ENCODE data around the gene EFCAB10. TPM values are rescaled to one million over a fixed set of nuclear protein-coding genes. Genes with fewer than 3 reads are reported as not detected.

Gene EFCAB10
- total RNA-seq, 1 donor from 2014 or later, result not detected

DNA sequence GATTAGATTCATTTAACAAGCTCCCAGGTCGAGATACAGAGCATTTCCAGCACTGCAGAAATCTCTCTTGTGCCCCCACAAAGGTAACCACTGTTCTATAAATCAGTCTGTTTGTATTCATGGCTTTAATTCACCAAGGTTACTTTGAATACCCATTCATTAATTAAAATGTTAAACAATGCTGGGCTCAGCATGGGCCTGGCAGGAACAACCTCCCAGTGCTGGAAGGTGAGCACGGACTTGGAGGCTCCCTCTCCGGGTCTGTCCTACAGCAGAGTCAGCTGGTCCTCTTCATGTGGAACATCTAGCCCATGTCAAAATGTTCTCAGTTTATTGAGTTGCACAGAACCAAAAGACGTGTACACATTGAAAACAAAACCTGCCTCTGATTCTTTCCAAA is 15.6 kb upstream of the EFCAB10 start:
- no peak overlapping the region for H3K4me3 ChIP-seq (ENCODE audit: low read depth, low read length)
- DNase-seq (ENCODE audit: low read depth), result no peak
- TF ChIP-seq, protein P1, sequence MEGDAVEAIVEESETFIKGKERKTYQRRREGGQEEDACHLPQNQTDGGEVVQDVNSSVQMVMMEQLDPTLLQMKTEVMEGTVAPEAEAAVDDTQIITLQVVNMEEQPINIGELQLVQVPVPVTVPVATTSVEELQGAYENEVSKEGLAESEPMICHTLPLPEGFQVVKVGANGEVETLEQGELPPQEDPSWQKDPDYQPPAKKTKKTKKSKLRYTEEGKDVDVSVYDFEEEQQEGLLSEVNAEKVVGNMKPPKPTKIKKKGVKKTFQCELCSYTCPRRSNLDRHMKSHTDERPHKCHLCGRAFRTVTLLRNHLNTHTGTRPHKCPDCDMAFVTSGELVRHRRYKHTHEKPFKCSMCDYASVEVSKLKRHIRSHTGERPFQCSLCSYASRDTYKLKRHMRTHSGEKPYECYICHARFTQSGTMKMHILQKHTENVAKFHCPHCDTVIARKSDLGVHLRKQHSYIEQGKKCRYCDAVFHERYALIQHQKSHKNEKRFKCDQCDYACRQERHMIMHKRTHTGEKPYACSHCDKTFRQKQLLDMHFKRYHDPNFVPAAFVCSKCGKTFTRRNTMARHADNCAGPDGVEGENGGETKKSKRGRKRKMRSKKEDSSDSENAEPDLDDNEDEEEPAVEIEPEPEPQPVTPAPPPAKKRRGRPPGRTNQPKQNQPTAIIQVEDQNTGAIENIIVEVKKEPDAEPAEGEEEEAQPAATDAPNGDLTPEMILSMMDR (conservative IDR thresholded peaks at IDR 0.05; ENCODE audit: low read depth, low read length), result no peak

DNA sequence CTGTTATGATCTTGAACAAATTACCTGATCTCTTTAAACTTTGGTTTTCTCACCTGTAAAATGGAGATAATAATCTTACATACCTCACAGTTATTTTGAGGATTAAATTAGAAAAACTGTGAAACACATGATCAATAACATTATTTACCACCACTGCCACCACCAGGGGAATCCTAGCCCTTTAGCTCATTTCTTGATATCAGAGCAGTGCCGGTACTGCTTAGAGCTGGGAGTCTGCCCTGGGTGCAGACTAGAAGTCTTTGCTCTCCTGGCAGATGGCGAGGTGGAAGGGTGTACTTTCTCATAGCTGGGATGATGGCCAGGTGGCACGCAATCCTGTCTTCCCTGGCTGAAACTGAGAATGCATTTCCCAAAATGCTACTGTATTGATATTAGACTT is 12.7 kb upstream of the EFCAB10 start:
- TF ChIP-seq, protein P1 (conservative IDR thresholded peaks at IDR 0.05; ENCODE audit: low read depth, low read length), result peak; percentile 11
- DNase-seq (ENCODE audit: low read depth), result no peak
- H3K4me3 ChIP-seq (ENCODE audit: low read depth, low read length), result no peak overlapping the region

DNA sequence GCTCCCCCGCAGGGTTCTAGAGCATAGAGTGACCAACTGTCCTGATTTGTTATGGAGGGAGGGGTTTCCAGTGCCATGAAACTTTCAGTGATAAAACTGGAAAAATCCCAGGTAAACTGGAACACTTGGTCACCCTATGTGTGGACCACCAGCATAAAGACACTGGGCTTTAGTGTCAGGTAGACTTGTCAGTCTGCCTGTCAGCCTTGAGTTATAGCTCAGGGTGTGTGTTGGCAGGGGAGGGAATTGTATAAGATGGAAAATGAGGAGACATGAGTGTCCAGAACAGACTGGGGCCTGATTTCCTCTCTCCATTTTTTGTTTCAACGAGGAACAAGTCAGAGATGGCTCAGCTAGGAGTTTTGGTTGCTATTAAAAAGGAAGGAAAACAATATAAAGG is 10.2 kb upstream of the EFCAB10 start:
- no peak for DNase-seq (ENCODE audit: low read depth)
- TF ChIP-seq, protein P1 (conservative IDR thresholded peaks at IDR 0.05; ENCODE audit: low read depth, low read length), result no peak
- no peak overlapping the region for H3K4me3 ChIP-seq (ENCODE audit: low read depth, low read length)

DNA sequence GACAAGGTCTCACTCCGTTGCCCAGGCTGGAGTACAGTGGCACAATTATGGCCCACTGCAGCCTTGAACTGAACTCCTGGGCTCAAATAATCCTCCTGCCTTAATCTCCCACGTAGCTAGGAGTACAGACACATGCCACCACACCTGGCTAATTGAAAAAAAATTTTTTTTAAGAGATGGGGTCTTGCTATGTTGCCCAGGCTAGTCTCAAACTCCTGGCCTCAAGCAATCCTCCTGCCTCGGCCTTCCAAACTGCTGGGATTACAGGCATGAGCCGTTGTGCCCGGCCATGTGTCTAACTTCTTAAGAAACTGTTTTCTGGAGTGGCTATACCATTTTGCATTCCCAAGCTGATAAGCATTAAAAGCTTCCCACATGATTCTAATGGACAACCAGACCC is 9.5 kb upstream of the EFCAB10 start:
- TF ChIP-seq, protein P1 (conservative IDR thresholded peaks at IDR 0.05; ENCODE audit: low read depth, low read length), result no peak
- DNase-seq (ENCODE audit: low read depth), result no peak
- H3K4me3 ChIP-seq (ENCODE audit: low read depth, low read length), result no peak overlapping the region

DNA sequence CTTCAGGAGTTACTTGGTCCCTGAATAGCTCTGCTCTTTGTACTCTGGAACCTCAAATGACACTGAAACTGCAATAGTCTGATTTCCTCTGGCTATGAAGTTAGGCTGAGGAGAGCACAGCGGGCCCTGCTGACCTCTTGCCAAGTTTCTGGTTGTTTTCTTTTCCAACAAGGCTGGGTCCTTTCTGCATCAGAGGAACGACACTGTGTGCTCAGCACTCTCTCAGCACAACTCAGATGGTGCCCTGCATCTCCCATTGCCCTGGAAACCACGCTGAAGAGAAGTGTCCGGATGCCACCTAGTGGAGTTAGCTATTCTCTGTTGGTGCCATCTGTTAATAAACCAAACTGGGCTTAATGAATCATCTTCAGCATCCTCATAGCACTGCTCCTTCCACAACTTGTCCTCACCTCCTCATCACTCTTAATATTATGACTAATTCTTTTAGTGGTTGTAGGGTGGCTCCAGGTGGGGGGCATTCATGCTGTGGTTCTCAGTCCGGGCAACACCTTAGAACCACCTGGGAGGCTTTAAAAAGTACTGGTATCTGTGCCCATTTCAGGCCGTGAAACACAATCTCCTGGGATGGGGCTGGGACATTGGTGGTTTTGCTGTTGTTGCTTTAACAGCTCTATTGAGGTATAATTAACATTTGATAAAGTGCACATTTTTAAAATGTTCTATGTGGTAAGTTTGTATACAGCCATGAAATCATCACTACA is 8.2 kb upstream of the EFCAB10 start:
- DNase-seq (ENCODE audit: low read depth), result peak; percentile 50
- no peak overlapping the region for H3K4me3 ChIP-seq (ENCODE audit: low read depth, low read length)
- TF ChIP-seq, protein P1 (conservative IDR thresholded peaks at IDR 0.05; ENCODE audit: low read depth, low read length), result peak; percentile 84

DNA sequence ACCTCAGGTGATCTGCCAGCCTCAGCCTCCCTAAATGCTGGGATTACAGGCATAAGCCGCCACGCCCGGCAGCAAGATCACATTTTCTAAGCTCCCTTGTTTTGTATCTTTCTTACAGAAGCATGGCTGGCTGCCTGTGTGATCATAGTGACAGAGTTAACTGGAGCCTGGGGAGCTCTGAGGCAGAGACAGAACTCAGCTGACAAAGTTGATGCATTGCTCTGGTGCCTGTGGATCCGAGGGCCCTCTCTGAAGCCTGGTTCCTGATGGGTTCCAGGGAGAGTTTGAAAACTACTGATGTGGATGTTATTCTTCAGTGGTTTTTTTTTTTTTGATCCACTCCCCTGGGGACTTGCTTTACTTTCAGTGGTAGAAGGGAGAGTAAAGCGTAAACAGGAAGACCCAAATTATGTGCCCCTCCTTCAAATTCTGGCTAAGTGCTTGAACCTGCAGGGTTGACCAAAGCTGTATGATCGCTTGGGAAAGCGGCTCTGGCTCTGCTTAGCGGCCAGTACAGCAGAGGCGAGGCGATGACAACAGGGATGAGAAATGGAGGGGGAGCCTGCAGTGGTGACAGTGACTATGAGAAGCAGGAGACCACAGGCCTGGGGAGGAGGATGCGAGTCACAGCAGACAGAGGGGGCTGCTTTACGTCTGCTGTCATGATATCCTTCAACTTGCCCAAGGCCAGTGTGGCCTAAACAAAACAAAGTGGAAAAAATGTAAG is 6.8 kb upstream of the EFCAB10 start:
- no peak for DNase-seq (ENCODE audit: low read depth)
- TF ChIP-seq, protein P1 (conservative IDR thresholded peaks at IDR 0.05; ENCODE audit: low read depth, low read length), result no peak
- no peak overlapping the region for H3K4me3 ChIP-seq (ENCODE audit: low read depth, low read length)

Data from epithelial cell of proximal tubule (primary cell).